AG10803 (cell line): Measurements from ENCODE around the gene KRT4.
"Not testable (repeated sequence)": the region's sequence is repeated elsewhere in the genome, so short reads cannot be mapped to it uniquely, and the experiment has no call there.

Source experiments
- DNase-seq: peaks from one replicate; pipeline ENCODE4 v3.0.0; 2010; ENCODE audit warnings: low read depth
- H3K4me3 ChIP-seq: 2 replicates; pipeline ENCODE4 v1.5.1; 2011; ENCODE audit warnings: mild to moderate bottlenecking, low read length, control low read depth
- TF ChIP-seq, protein P1 (sequence below): conservative IDR thresholded peaks from 2 replicates; pipeline ENCODE4 v1.5.1; 2011; ENCODE audit warnings: mild to moderate bottlenecking, low read length, control low read depth, inconsistent platforms

KRT4 gene

DNA sequence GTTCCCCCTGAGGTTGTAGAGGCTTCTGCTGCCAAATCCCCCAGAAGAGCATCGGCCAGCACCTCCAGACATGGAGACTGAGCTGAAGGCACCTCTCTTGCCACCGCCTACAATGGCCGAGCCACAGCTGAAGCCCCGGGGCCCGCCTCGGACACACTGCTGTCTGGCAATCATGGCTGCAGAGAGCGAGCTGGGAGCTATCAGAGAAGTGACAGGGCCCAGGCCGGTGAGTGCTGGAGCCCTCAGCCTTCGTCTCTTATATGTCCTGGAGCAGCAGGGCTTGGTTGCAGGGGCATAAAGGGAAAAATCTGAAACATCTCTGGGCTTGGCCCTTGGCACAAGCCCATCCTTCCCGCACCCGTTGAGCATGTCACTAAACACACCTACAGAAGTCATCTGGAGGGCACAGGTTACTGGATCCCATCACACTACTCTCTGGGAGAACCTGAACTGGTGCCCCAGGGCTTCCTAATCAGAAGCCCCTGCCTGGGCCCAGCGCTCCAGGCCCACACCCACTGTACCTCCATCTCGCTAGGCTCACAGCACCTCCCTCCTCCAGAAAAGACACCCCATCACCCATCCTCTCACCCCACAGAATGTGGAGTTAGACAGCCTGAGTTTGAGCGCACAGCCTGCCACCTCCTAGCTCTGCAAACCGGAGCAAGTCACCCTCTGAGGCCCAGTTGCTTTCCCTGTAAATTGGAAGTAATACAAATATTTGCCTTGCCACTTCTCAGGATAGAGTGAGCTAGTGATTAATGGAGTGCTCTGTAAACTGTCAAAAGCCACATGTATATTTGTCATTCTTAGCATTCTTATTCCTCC is at the start of gene KRT4:
Gene KRT4 (minus strand): TSS at position 232 of the 825 bp plus-strand sequence. CDS start 58 bp downstream, at position 174.
- TF ChIP-seq, protein P1, sequence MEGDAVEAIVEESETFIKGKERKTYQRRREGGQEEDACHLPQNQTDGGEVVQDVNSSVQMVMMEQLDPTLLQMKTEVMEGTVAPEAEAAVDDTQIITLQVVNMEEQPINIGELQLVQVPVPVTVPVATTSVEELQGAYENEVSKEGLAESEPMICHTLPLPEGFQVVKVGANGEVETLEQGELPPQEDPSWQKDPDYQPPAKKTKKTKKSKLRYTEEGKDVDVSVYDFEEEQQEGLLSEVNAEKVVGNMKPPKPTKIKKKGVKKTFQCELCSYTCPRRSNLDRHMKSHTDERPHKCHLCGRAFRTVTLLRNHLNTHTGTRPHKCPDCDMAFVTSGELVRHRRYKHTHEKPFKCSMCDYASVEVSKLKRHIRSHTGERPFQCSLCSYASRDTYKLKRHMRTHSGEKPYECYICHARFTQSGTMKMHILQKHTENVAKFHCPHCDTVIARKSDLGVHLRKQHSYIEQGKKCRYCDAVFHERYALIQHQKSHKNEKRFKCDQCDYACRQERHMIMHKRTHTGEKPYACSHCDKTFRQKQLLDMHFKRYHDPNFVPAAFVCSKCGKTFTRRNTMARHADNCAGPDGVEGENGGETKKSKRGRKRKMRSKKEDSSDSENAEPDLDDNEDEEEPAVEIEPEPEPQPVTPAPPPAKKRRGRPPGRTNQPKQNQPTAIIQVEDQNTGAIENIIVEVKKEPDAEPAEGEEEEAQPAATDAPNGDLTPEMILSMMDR, result no peak
- peak; percentile 84 for DNase-seq
- no peak within 1 kb of the TSS for H3K4me3 ChIP-seq

DNA sequence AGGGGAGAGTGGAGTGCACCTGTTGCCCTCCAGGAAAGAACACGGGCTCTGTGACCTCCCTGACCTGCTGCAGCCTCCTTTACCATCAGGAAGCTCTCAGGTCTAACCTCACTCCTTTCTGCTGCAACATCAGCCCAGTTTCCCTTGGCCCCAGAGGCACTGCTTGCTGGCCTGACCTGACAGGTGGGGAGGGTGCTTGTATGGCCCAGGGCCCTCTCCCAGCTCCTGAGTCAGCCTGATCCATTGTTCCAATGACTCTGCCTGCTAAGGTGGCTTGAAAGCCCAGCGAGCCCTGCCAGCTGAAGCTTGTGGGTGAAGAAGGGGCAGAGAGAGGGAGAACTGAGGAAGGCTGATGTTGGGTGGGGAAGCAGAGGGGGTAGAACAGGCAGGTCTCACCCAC is 48.1 kb upstream of the KRT4 start:
- TF ChIP-seq, protein P1, result no peak
- no peak for DNase-seq
- no peak overlapping the region for H3K4me3 ChIP-seq

DNA sequence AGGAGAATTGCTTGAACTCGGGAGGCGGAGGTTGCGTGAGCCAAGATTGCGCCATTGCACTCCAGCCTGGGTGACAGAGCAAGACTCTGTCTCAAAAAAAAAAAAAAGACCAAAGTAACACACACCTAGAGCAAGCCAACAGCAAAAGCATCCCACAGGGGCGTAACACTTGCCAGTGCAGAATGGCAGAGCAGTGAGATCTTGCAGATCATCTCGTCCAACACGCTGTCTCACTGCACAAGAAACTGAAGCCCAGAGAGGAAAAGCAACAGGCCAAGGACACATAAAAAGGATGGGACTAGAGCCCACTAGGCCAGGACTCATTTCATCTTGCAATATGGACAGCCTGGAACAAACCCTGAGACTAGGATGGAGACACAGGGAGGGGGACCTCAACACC is 47.6 kb upstream of the KRT4 start:
- DNase-seq, result no peak
- no peak overlapping the region for H3K4me3 ChIP-seq
- TF ChIP-seq, protein P1, result no peak

DNA sequence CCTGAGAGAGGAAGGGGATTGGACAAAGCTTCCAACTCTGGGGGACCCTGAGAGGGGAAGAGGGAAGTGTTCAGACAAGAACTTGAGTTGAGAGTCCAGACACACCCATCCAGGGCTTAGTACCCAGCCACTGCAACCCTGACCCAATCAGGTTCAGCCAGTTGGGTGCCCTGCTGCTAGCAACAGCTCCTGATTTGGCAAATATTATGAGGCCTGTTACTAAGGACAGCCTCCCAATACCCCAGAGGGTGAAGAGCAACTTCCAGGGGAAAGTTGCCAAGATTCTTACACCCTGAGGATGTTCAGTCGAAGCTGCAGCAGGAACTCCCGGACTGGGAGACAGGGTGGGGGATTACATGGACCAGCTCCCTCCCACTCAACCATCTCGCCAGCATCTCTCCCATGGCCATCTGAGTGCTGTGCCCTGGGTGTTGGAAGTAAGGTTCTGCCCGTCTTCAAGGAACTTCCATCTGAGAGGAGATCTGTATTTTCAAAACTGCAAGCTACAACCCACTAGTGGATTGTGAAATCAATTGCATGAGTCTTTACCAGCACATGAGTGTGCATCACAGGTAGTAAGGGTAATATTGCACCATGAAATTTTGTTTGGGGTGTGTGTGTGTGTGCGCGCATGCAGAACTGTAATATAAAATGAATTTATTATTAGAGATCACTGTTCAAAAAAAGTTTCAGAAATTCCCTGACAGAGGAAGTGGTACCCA is 46.3 kb upstream of the KRT4 start:
- TF ChIP-seq, protein P1, result no peak
- DNase-seq, result peak; percentile 68
- H3K4me3 ChIP-seq, result no peak overlapping the region

DNA sequence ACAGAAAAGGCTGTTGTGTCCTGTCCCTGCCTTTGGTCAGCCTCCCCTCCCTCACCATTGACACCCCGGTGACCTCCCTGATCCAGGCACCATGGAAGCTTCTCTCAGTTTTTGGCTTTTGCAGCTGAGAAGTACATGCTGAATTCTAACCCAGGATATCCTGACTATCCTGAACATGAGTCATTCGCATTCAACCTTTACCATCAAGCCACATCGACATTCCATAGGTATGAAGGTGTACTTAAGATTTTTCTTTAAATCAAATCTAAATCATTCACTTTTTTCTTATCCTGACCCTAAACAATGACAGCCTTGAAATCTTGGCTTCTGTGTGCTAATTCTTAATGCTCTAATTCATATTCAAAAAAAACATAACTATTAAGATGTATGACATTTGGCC is 43.6 kb upstream of the KRT4 start:
- H3K4me3 ChIP-seq, result no peak overlapping the region
- TF ChIP-seq, protein P1, result no peak
- no peak for DNase-seq

DNA sequence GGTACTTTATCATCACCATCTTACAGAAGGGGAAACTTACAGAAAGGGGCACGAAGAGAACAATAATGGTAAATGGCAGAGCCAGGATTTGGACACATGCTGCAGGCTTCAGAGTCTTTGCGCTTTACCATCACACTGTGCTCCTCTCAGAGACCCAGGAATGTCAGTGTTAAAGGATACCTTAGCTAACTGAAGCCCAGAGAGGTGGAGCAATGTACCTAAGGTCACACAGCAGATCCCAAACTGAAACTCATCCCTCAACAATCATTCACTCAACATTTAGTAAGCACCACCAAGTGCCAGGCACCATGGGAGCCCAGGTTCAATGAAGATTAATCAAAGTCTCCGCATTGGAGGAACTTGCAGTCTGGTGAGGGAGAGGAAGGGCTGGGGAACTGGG is 42.9 kb upstream of the KRT4 start:
- H3K4me3 ChIP-seq, result no peak overlapping the region
- TF ChIP-seq, protein P1, result no peak
- DNase-seq, result no peak

DNA sequence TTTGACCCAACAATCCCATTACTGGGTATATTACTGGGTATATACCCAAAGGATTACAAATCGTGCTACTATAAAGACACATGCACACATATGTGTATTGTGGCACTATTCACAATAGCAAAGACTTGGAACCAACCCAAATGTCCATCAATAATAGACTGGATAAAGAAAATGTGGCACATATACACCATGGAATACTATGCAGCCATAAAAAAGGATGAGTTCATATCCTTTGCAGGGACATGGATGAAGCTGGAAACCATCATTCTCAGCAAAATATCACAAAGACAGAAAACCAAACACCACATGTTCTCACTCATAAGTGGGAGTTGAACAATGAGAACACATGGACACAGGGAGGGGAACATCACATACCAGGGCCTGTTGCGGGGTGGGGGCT is 42.2 kb upstream of the KRT4 start:
- not testable (repeated sequence) for DNase-seq, H3K4me3 ChIP-seq
